ENCODE results near the gene POU2F3.

DNA sequence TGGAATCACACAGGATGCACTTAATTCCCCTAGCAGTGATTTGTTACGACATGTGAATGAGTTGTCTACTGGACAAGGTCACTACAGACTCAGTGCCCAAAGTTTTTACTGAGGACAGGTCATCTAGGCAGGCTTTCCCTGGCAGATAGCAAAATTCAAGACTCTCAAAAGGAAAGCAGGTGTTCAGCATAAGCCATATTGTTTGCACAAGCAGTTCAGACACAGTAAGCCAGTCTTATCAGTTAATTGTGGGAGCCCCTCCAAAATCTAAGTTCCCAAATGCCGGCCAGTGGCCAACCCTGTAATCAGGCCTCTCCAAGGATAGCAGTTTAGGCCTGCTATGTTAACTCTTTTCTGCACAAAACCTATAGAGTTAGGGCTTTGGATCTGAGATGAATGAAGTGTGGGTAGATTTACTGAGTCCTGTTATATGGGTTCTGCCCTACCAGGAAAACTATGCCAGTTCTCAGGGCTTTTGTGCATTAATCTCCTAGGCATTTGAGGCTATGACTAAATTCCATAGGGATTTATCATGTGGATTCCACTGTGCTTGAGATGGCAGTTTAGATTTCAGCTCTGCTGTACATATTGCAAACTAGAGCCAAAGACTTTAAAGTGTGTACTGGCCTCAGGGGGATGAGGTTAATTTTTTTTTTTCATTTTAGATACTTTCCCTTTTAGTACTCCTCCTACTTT lies 91.5 kb downstream of the POU2F3 start:
- TF ChIP-seq, protein P1, sequence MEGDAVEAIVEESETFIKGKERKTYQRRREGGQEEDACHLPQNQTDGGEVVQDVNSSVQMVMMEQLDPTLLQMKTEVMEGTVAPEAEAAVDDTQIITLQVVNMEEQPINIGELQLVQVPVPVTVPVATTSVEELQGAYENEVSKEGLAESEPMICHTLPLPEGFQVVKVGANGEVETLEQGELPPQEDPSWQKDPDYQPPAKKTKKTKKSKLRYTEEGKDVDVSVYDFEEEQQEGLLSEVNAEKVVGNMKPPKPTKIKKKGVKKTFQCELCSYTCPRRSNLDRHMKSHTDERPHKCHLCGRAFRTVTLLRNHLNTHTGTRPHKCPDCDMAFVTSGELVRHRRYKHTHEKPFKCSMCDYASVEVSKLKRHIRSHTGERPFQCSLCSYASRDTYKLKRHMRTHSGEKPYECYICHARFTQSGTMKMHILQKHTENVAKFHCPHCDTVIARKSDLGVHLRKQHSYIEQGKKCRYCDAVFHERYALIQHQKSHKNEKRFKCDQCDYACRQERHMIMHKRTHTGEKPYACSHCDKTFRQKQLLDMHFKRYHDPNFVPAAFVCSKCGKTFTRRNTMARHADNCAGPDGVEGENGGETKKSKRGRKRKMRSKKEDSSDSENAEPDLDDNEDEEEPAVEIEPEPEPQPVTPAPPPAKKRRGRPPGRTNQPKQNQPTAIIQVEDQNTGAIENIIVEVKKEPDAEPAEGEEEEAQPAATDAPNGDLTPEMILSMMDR (IDR thresholded peaks at IDR 0.05): no peak
- TF ChIP-seq POLR2A (IDR thresholded peaks at IDR 0.05): no peak
- TF ChIP-seq POLR2AphosphoS5 (IDR thresholded peaks at IDR 0.05): no peak
- no peak for TF ChIP-seq EP300 (IDR thresholded peaks at IDR 0.05)
